HepG2 (cell line): Measurements from ENCODE around the gene GAD1. TPM values are rescaled to one million over a fixed set of nuclear protein-coding genes. Genes with fewer than 3 reads are reported as not detected.
A peak's percentile ranks its signal among the peaks of the same experiment; 100 is the strongest.

Source experiments
- ATAC-seq: fragments of 200-7000 bp; cut with Tn5 transposase; 3 replicates; pipeline ENCODE4 v1.9.1; 2020; ENCODE audit warnings: mild to moderate bottlenecking, moderate library complexity
- BruUV-seq: library from RNA; stranded (reverse); fragments of 400-500 nt; replicated peaks from 2 replicates; lab custom pipeline; 2021; lab: Mats Ljungman, UMichigan
- CTCF ChIA-PET: fragments of 300-600 bp; formaldehyde crosslinking; extraction: SDS; loops from one replicate; lab custom pipeline; 2021; ENCODE audit warnings: low total read pairs, inconsistent platforms, low intra/inter-chr PET ratio; lab: Yijun Ruan, JAX
- POLR2A ChIA-PET: fragments of 350-600 bp; sonication (Branson Sonifier 250); formaldehyde crosslinking; loops from one replicate; lab custom pipeline; 2020; ENCODE audit warnings: antibody characterized with exemption, inconsistent platforms; lab: Yijun Ruan, JAX
- DNase-seq: peaks from one replicate; pipeline ENCODE4 v3.0.0-alpha.2; 2015; ENCODE audit warnings: low spot score
- FAIRE-seq: peaks from 3 replicates; lab custom pipeline; 2011; peaks lifted over from hg19 to GRCh38; lab: Jason Lieb, UNC
- H2AFZ ChIP-seq: one replicate; pipeline ENCODE4 v1.6.1; 2011; ENCODE audit warnings: low read length, inconsistent platforms
- H3K27ac ChIP-seq: fragments of 300-600 bp; 3 replicates; pipeline ENCODE4 v1.8.0; 2011; ENCODE audit warnings: mixed run types, mild to moderate bottlenecking, mixed read lengths, low read length, inconsistent platforms; ENCODE audit not compliant: insufficient read depth; ENCODE audit errors: extremely low read length
- H3K27me3 ChIP-seq, 2 experiments: fragments of 200-600 bp in 1 of 2; 2 replicates in 1 of 2; 3 replicates in 1 of 2; pipeline versions ENCODE4 v1.6.0 to v1.8.0; 2011; ENCODE audit warnings: low read length in 2 of 2, mild to moderate bottlenecking in 2 of 2, moderate library complexity in 2 of 2, inconsistent platforms in 1 of 2; ENCODE audit not compliant: insufficient read depth in 2 of 2, control insufficient read depth in 1 of 2
- H3K36me3 ChIP-seq, 2 experiments: fragments of 200-600 bp in 1 of 2; replicated peaks in 1 of 2; 2 replicates in 1 of 2; 3 replicates in 1 of 2; pipeline versions ENCODE4 v1.5.1 to v1.8.0; 2011; ENCODE audit warnings: low read length in 2 of 2, inconsistent platforms in 1 of 2; ENCODE audit not compliant: insufficient read depth in 2 of 2, control insufficient read depth in 1 of 2
- H3K4me1 ChIP-seq: 2 replicates; pipeline ENCODE4 v1.5.1; 2012; ENCODE audit warnings: low read length, inconsistent platforms; ENCODE audit not compliant: insufficient read depth
- H3K4me2 ChIP-seq: 2 replicates; pipeline ENCODE4 v1.6.0; 2011; ENCODE audit warnings: low read depth, low read length, inconsistent platforms
- H3K4me3 ChIP-seq, 3 experiments: fragments of 200-600 bp in 1 of 3; sonication (generic), shearing (Covaris generic) in 1 of 3; replicated peaks in 1 of 3; 2 replicates each; pipeline ENCODE4 v1.5.1; 2011 to 2016; ENCODE audit warnings: low read length in 3 of 3, inconsistent platforms in 2 of 3, low read depth in 2 of 3, mild to moderate bottlenecking in 2 of 3, control low read depth in 1 of 3, mixed read lengths in 1 of 3; ENCODE audit not compliant: insufficient read depth in 1 of 3
- H3K79me2 ChIP-seq: one replicate; pipeline ENCODE4 v1.6.1; 2011; ENCODE audit warnings: low read length, inconsistent platforms; ENCODE audit not compliant: insufficient read depth
- H3K9ac ChIP-seq: 2 replicates; pipeline ENCODE4 v1.6.0; 2011; ENCODE audit warnings: mild to moderate bottlenecking, low read depth, low read length, inconsistent platforms; ENCODE audit not compliant: insufficient read depth
- H3K9me3 ChIP-seq: 2 replicates; pipeline ENCODE4 v1.5.1; 2012; ENCODE audit warnings: mild to moderate bottlenecking, low read length
- H4K20me1 ChIP-seq: 2 replicates; pipeline ENCODE4 v1.6.0; 2011; ENCODE audit warnings: inconsistent platforms, mild to moderate bottlenecking, low read length, moderate library complexity; ENCODE audit not compliant: insufficient read depth
- MIXL1 ChIP-seq: IDR thresholded peaks from 2 replicates; pipeline ENCODE4 v1.6.1; 2016
- PAXIP1 ChIP-seq: sonication (generic); formaldehyde crosslinking; conservative IDR thresholded peaks from 2 replicates; pipeline ENCODE4 v1.4.0; 2020; ENCODE audit warnings: mild to moderate bottlenecking, missing genetic modification reagents, moderate library complexity
- PRMT3 ChIP-seq: sonication (generic); formaldehyde crosslinking; IDR thresholded peaks from 2 replicates; pipeline ENCODE4 v1.8.1; 2022; ENCODE audit warnings: low read depth, mild to moderate bottlenecking, moderate library complexity, missing genetic modification reagents, borderline replicate concordance
- SNAPC5 ChIP-seq: sonication (generic); formaldehyde crosslinking; IDR thresholded peaks from 2 replicates; pipeline ENCODE4 v1.8.1; 2023; ENCODE audit warnings: mild to moderate bottlenecking, missing genetic modification reagents, borderline replicate concordance
- ZFAT ChIP-seq: sonication (generic); formaldehyde crosslinking; conservative IDR thresholded peaks from 2 replicates; pipeline ENCODE4 v1.8.1; 2023; ENCODE audit warnings: missing genetic modification reagents, inconsistent platforms
- ZNF121 ChIP-seq: sonication (generic); formaldehyde crosslinking; IDR thresholded peaks from 2 replicates; pipeline ENCODE4 v1.5.0; 2020; ENCODE audit warnings: mild to moderate bottlenecking, missing genetic modification reagents
- ZNF30 ChIP-seq: sonication (generic); formaldehyde crosslinking; IDR thresholded peaks from 2 replicates; pipeline ENCODE4 v1.5.0; 2020; ENCODE audit warnings: mild to moderate bottlenecking, missing genetic modification reagents
- ZNF570 ChIP-seq: sonication (generic); formaldehyde crosslinking; IDR thresholded peaks from 2 replicates; pipeline ENCODE4 v1.4.0; 2020; ENCODE audit warnings: mild to moderate bottlenecking, missing genetic modification reagents, borderline replicate concordance
- WGBS: methylation state at CpG from one replicate; pipeline ENCODE4 v1.1.6; 2017; ENCODE audit warnings: low lambda C conversion rate; 5-methylcytosine and 5-hydroxymethylcytosine counted together
- in situ Hi-C: cut with HindIII; loops from 2 replicates; pipeline ENCODE4 v1.10.0; 2017; ENCODE audit warnings: low pct_unique_long_range_greater_than_20kb; ENCODE audit not compliant: extremely low pct_ligation_motif_present
- intact Hi-C: fragments of 100-400 bp; cut with micrococcal nuclease; formaldehyde crosslinking; loops from one replicate; pipeline ENCODE4 v1.10.0; 2022; ENCODE audit not compliant: unreplicated experiment
- polyA plus RNA-seq, 8 experiments: library from polyadenylated mRNA; depleted of rRNA in 3 of 8; stranded (reverse) in 7 of 8; unstranded in 1 of 8; fragments of >200 nt; fragmentation: Illumina TruSeq in 4 of 8; extraction: Trizol in 4 of 8; gene quantifications; 2 replicates each; pipeline versions ENCODE4 v1.2.1 to v1.2.3, GENCODE V29; 2011 to 2016; ENCODE audit warnings: low read depth in 4 of 8, missing spikeins in 1 of 8, mixed read lengths in 1 of 8; ENCODE audit not compliant: insufficient read depth in 1 of 8
- total RNA-seq, 5 experiments: library from RNA; depleted of rRNA; stranded (reverse); fragments of >200 nt; fragmentation: Illumina TruSeq; extraction: Trizol; gene quantifications; 2 replicates each; pipeline ENCODE4 v1.2.3, GENCODE V29; 2016; ENCODE audit warnings: low read depth in 1 of 5

The GAD1 gene
- total and polyA plus RNA-seq, 2 of the 13 experiments (the other 11 are each of a cell fraction or from before 2014, with no cell fraction given), result 0.09 to 0.13 TPM

- intact Hi-C loops, result no loop called here
- POLR2A ChIA-PET, result no interaction called here
- WGBS, result 43% methylated on average over 2 of the region's 2 CpGs
- BruUV-seq, result no TSS peak
- no peak for DNase-seq
- Histone ChIP-seq H3K27me3 (no peaks in the 10 kb centered on the region), H3K4me1 (no peaks in the 10 kb centered on the region), H3K36me3 (no peaks in the 10 kb centered on the region), H3K79me2 (no peaks in the 10 kb centered on the region), H4K20me1 (no peaks in the 10 kb centered on the region), H3K9me3 (no peaks in the 10 kb centered on the region), H3K9ac (no peak overlapping the region), H2AFZ (no peak overlapping the region)
- TF ChIP-seq ZNF30 (CRISPR knock-in tag), result no peak
- TF ChIP-seq ZNF570 (CRISPR knock-in tag), result no peak
- TF ChIP-seq MIXL1 (CRISPR knock-in tag), result no peak
- TF ChIP-seq PRMT3 (CRISPR knock-in tag), result no peak
- TF ChIP-seq ZNF121 (CRISPR knock-in tag), result peak; percentile 53; the same call in 1 of the 2 replicates
- no peak for TF ChIP-seq ZFAT
- no peak for TF ChIP-seq SNAPC5
- TF ChIP-seq PAXIP1 (CRISPR knock-in tag), result no peak
- TF ChIP-seq, all 625 proteins: peak for 1
- CTCF ChIA-PET, result no interaction called here
- H3K4me3 ChIP-seq, result no peak overlapping the region
- H3K4me2 ChIP-seq, result no peak overlapping the region
- no peak for ATAC-seq
- no peak for FAIRE-seq
- in situ Hi-C loops, result no loop called here
- no peak overlapping the region for H3K27ac ChIP-seq
These were observed 34.0 kb upstream of the GAD1 start for GRCh38 chr2:170782673-170783072.
